A204.1 (cell line): ENCODE measurements around the gene KRT72.

Source experiments
- FAIRE-seq: peaks from 2 replicates; lab custom pipeline; 2012; peaks lifted over from hg19 to GRCh38; lab: Jason Lieb, UNC

KRT72 gene

DNA sequence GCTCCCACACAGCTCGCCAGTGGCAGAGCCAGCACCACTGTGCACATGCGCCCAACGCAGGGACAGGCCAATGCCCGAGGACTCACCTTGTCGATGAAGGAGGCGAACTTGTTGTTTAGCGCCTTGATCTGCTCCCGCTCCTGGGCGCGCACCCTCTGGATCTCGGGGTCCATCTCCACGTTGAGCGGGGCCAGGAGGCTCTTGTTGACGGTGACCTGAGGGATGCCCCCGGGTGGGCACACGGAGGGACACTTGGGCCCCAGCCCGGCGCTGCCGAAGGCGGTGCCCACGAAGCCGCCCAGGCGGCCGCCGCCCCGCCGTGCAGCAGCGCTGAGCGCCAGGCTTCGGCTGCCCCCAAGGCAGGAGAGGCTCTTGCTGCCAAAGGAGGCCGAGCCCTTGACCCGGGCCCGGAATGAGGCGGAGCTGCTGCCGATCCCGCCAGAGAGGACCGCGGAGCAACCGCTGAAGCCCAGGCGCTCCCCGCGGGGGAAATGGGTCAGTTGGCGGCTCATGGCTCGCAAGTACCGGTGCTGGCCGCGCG lies at the start of gene KRT72:
Gene KRT72 (minus strand): TSS at position 523 of the 541 bp plus-strand sequence. CDS start 11 bp downstream, at position 512.
- no peak for FAIRE-seq

DNA sequence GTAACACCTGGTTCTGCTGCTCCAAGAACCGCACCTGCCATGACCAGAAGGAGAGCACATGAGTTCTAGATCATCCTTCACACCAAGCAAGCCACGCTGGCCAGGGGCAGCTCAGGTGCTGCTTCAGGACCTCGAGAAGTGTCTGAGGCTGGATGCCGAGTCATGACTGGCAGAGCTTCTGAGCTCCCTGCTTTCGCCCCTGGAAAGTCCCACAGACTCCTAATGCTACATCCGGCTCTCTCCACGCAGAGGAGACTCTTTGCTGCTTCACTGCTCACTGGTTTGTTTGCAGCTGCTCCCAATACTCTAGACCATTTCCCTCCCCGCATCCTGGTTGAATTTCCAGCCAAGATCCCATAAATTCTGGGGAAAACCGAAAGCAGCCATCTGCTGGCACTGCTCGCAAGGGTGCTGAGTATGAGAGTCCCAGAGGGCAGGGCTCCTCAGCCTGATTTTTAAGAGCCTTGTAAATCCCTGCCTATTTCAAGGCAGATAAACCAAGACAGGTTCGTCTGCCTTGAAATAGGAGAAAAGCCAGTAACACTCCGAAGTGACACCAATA lies 49.3 kb upstream of the KRT72 start:
- no peak for FAIRE-seq

DNA sequence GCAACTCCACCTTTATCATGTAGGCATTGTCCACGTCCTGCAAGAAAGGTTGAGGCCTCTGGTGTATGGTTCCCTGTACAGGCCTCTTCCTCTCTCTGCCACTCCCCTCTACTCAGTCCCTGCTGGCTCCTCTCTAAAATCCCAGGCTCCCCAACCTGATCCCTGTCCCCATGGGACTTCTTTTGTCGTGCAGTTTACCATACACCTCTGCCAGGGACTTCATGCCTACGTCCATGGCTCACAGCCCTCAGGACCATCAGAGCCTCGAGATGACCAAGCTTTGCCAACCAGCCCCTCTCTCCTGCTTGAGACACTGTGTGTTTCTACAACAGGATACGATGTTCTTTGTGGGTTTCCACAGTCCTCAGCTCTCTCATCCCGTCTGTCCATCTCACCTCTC lies 47.8 kb upstream of the KRT72 start:
- no peak for FAIRE-seq

DNA sequence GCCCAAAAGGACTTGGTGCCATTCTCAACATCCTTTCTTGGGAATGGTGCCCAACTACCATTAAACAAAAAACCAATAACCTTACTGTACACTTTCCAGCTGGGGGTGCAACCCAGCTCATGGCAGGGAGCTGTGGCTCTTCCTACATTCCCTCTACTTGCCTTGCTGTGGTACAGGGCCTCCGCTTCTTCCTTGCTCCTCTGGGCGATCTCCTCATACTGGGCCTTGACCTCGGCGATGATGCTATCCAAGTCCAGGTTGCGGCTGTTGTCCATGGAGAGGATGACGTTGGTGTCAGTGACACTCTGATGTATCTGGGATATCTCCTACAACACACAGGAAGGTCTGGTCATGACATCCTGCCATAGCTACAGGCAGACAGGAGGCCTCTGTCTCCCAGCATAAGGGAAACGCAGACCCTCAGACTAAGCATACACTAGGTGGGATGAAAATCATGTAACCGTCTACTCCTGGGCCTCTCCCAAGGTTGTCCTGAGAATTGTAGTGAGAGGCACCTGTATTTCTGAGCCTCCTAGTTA lies 46.8 kb upstream of the KRT72 start:
- no peak for FAIRE-seq

DNA sequence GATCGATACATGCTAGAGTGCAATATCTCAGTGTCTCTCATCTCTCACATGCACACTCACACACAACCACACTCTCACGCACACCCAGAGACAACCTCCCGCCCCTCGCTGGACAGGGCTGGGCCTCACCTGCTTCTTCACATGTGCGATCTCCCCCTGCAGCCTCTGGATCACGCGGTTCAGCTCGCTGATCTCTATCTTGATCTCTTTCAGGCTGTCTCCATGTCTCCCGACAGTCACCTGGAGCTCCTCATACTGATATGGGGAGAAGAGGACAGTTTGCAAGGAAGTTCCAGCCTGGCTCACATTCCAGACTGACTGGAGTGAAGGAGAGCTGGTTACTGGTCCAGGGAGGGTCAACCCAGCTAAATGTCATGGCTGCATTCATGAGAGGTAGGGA lies 46.3 kb upstream of the KRT72 start:
- FAIRE-seq = no peak

DNA sequence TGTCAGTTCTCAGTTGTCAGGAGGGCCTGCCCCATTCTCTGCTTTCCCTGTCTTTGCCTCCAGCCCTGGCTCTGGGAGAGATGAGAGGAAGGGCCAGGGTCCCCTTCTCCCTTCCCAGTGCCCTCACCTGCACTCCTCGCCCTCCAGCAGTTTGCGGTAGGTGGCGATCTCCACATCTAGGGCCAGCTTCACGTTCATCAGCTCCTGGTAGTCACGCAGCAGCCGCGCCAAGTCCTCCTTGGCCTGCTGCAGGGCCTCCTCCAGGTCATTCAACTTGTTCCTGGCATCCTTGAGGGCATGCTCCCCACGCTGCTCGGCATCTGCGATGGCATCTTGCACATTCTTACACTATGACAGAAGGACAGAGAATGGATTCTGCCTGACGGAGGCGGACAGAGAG lies 45.4 kb upstream of the KRT72 start:
- no peak for FAIRE-seq

DNA sequence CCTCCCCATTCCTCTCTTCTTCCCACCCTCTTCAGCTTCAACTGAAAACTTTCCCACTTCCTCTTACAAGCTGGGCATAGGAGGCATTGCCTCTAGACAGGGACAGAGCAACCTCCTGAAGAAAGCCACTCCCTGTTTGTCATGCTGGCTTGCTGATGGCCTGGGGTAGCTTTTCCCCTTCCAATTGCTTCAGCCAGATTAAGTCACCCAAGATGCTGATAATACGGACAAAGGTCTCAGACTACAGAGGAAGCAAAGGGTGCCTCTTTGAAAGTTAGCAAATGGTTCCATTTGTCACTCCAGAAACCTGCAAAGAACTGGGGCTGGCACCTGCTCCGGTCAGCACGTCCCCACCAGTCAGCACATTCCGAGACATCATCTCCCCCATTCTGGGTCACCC lies 44.7 kb upstream of the KRT72 start:
- FAIRE-seq = no peak

DNA sequence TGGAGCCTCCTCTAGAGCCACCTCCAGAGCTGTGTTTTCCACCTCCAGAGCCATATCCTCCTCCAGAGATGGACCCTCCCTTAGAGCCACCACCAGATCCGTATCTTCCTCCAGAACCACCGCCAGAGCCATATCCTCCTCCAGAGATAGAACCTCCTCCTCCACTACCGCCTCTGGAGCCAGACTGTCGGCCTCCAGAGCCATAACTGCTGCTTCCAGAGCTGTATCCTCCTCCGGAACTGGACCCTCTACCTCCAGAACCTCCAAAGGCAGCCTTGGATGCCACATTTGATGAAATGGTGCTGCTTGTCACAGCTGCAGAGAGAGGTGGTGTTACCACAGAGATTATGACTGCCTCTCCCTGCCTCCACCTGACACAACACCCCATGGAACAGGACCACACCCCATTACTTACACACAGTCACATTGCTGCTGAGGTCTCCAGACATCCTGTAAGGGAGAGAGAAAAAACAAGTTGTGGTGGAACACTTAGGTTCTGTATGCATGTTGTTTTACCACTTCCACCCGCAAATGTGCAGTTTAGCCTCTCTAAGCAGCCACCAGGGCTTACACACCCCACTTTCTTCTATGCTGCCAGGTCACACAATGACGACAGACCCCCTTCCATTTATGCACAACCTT lies 44.0 kb upstream of the KRT72 start:
- FAIRE-seq = no peak

DNA sequence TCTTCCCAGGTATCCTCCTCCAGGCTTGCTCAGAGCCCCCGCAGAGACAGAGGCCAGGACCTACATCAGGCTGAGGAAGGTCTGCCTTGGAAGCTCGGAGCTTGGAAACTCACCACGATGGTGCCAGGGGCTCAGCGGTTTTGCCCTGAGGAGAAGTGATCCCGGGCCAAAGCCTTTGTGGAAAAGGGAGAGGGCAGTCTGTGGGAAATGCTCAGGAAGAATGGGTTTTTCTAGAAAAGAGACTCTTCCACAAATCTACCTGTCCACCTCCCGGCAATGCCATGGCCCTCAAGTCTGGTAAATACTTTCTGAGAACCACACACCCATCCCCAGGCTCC lies 42.8 kb upstream of the KRT72 start:
- no peak for FAIRE-seq

DNA sequence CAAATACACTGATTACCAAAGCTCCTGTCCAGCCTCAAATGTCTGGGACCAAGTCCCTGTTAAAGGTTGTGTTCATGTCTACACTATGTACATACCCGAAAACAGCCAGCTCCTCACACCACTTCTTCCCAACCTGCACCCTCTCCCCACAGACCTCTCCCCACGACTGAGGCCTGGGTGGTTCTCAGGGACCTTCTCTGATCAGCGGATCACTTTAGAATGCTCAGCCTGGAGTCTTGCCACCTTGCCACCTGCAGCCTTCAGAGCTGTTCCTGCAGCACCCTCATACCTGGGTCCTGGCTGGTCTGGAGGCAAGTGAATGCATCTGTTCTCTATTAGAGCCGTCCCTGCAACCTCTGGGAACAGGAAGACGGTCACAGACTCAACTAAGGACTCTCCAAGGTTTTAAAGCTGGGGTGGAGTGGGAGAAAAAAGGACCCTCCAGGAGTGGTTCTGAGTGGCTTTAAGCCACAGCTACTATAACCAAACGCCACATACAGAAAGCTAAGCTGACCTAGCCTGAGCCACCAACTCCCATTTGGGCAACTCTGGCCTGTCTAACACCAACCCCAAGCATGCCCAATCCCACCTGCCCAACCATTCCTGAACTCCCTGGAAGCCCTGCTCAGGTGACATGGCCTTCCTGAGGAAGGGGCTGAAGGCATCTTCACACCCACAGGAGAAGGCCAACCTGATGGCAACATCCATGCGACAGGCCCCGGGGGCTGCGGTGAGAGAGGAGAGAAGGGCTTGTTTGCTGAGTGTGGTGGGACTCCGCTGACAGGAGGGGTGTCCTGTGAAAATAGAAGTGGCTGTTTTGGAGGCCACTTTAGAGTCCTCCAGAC lies 42.2 kb upstream of the KRT72 start:
- no peak for FAIRE-seq

DNA sequence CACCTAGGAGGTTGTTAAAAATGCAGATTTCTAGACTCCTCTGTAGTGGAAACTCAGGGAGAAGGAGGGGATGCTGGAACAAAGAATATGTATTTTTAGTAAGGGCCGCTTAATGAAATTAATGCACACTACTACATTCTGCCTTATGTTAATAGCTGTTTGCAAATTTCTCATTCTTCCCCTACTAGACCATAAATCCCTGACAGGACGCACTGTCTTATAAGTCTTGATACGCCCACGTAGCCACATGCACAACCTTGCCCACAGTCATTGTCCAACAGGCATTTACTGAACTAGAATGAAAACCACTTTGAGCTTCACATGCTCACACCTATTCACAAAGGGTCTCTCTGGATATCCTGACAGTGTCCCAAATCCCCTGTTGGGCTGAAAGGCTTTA lies 40.2 kb upstream of the KRT72 start:
- FAIRE-seq = no peak

DNA sequence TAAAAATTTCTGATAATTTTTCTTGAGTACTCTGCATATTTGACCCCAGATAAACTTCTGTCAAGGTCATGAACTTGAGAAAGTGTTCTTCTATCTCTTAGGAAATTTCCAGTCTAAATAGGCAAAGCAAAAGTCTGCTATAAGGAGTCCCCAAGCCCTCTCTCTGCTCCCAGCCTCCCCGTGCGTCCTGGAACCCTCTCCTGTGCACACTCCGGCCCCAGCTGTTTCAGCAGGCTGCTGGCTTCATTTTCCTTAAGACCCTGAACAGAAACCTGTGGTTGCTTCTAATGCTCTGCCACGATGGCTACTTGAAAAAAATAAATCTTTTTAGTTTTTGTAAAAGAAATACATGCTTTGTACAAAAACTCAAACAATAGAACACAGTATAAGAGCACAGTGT lies 36.0 kb upstream of the KRT72 start:
- no peak for FAIRE-seq

DNA sequence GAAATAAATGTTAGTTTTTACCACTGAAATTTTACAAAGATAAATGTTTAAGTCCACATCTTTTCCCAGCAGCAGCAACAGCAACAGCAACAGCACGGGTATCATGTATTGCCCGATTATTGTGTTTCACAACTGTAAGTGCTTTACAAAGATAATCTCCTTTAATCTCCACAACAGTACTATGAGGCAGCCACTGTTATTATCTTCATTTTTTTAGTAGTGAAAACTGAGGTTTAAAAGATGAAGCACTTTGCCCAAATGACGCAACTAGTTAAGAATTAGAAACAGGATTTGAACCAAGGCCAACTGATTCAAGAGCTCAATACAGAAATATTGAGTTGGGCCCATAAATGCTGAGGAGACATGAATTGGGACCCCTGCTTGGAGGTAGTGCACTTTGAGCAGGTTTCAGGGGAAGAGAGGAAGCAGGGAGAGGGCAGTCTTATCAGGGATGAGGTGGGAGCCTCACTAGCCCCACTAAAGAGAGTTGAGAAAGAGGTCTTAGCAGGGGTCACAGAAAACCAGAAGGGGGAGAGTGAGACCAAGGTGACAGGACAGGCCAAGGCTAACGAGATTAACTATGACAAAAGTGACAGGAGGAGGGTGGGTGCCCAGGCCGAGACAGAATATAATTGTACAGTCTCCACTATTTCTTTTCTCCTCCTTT lies 35.5 kb upstream of the KRT72 start:
- FAIRE-seq = no peak

DNA sequence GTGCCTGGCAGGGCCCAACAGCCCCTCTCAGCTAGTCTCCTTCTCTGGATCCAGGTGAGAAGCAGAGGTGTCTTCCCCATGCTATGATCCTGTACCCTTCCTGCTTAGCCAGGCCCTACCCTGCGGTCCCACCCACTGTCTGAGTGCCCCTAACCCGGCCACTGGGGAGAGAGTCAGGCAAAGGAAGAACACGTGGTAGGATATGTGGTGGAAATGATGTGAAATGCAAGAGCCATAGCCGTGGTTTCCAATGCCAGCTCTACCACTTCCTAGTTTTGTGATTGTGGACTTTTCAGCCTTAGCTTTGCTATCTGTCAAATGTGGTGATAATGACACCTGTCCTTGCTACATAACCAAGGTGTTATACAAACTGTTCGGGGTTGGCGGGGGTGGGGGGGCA lies 34.9 kb upstream of the KRT72 start:
- FAIRE-seq = no peak

DNA sequence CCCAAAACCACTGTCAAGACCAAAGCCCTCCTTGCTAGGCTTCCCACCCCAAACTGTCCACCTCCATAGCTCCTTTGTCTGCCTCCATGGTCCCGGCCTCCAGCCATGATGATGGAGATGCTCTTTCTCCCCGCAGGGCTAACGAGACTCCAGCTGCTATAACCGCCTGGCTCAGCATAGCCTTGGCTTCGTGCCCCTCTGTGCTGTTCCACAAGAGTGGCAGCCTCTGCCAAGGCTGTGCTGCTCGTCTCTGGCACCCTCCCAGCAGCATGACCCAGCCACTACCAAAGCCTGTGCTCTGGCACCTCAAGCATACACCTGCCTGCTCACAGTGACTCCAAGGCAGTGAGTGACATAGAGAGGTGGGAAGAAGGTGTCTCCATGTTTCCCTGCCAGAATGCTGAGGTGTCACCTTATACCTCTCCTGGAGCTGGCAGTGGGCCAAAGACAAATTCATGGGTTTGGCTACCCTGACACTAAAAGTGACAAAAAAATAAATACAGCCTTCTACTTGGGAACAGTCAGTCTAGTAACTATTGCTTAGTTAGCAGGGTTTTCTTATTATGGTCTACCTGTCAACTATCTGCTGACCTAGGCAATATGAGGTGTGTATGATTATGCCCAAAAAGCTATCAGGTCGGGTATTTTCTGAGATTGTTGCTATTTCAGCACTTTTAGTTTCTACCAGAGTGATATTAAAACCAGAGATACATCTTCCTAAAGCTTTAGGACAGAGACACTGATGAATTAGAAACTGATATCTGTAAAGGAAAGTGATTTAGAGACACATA lies 33.2 kb upstream of the KRT72 start:
- no peak for FAIRE-seq

DNA sequence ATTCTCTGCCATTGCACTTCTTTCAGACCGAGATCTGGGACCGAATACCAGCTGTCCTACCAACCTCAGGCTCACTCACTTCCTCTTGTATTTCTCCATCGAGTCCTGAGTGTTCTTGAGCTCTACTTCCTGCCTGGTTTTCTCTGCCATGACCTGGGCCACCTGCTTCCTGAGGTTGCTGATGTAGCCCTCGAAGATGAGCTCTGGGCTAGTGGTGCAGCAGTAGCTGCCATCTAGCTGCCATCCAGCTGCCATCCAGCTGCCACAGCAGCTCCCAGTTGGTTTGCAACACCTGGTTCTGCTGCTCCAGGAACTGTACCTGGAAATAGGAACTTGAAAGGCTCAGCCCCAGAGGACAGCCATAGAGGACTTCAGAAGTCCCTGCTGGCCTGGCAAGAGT lies 32.1 kb upstream of the KRT72 start:
- no peak for FAIRE-seq

DNA sequence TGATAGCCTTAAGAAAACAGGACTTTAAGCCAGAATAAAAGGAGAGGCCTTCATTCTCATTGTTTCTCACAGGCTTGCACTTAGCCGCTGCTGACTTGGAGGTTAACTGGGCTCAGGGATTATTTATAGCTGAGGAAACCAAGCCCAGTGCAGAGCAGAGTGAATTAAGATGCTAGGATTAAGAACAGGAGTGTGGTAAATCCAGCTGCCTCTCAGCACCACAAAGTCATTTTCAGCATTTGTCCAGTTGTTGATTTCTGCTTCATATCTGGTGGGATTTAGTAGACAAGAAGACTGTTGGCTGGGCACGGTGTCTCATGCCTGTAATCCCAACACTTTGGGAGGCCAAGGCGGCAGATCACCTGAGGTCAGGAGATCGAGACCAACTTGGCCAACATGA lies 31.4 kb upstream of the KRT72 start:
- no peak for FAIRE-seq

DNA sequence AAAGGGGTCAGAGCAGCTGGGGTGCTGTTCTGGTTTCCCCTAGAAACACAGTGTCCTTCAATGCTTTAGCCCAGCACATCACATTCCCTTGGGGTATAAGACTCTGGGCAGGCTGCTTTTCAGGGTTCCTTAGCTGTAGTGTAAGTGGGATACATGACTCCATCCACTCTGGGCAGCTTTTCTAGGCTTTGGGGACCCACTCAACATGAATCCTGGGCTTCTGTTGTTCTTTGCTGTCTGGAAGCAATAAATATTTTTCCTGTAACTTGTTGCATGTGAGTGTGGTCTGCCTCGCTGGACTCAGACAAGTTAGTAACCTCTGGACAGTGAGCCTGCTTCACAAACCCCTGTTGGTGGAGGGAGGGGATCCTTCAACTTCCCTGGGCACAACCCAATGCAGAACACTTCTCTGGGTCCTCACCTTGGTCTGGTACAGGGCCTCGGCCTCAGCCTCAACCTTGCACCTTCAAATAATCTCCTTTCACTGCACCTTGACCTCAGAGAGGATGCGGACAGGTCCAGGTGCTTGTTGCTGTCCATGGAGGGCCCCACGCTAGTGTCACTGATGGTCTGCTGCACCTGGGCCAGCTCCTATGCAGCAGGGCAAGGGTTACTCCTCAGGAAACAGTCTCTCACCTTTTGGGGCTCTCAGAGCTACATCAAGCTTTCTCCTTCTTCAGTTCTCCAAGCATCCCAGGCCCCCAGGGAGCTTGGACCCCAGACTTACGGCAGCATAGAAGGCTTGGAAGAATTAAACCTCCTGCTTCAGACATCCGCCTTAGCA lies 30.6 kb upstream of the KRT72 start:
- FAIRE-seq = no peak

DNA sequence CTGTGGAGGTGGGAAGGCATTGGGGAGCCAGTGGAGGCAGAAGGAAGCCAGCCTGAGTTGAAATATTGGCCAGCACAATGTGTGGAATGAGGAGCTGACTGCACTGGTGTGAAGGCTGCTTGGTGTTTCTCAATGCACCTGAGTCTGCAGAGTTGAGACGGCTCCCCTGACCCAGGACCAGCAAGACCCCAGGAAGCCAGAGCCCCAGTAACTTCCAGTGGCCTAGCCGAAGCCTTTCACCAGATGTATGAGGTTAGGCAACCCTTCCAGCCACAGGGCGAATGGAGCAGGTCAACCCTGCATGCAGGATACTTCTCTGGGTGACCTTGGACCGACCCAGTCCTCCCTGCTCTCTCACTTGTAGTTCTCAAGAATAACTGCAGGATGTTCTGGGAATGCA lies 30.0 kb upstream of the KRT72 start:
- FAIRE-seq = no peak

DNA sequence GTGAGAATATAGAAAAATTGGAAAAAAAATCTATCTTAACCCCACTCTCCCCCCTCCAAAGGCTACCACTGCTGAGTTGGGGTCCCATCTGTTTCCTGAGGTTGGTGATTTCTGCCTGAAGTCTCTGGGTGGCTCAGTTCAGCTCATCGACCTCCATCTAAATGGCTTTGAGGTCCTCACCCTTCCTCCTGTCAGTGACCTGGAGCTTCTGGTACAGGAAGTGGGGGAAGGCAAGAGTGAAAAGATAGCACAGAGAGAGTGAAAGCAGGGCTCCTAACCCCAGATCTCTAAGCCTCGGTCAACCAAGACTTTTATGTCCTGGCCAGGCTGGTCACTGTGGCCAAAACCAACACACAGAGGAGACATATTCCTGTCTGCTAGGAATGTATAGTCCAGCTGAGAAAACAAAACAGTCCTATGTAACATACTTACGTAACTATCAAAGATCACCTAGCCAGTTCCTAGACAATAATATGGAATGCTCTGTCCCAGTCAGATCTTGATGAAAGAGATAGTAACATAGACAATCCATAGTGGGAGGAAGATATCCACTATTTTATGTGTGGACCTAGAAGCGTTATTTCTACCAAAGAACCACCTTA lies 29.4 kb upstream of the KRT72 start:
- FAIRE-seq = no peak
